Trophoblast cell (in vitro differentiated cells and primary cell): ENCODE data around the gene OAF.
"Not testable (repeated sequence)": the region's sequence is repeated elsewhere in the genome, so short reads cannot be mapped to it uniquely, and the experiment has no call there.

ENCODE experiments used
- DNase-seq, 2 donors: peaks; one replicate each; pipeline ENCODE4 v3.0.0-alpha.2; 2016
- H2AFZ ChIP-seq: 2 replicates; pipeline ENCODE4 v1.6.1; 2013; ENCODE audit warnings: low read length, moderate library complexity, mild to moderate bottlenecking; ENCODE audit not compliant: insufficient read depth, poor library complexity
- H2AK5ac ChIP-seq: 2 replicates; pipeline ENCODE4 v1.6.1; 2013; ENCODE audit warnings: mild to moderate bottlenecking, low read length
- H2BK120ac ChIP-seq: 2 replicates; pipeline ENCODE4 v1.6.1; 2013; ENCODE audit warnings: low read length, mild to moderate bottlenecking, moderate library complexity; ENCODE audit not compliant: insufficient read depth, poor library complexity
- H2BK12ac ChIP-seq: 2 replicates; pipeline ENCODE4 v1.6.1; 2013; ENCODE audit warnings: mild to moderate bottlenecking, low read length, moderate library complexity
- H2BK5ac ChIP-seq: 2 replicates; pipeline ENCODE4 v1.6.1; 2013; ENCODE audit warnings: low read length, low read depth, moderate library complexity, mild to moderate bottlenecking; ENCODE audit not compliant: poor library complexity
- H3K14ac ChIP-seq: 2 replicates; pipeline ENCODE4 v1.6.1; 2013; ENCODE audit warnings: mild to moderate bottlenecking, low read length
- H3K18ac ChIP-seq: 2 replicates; pipeline ENCODE4 v1.6.1; 2013; ENCODE audit warnings: mild to moderate bottlenecking, low read length
- H3K23ac ChIP-seq: 2 replicates; pipeline ENCODE4 v1.6.1; 2013; ENCODE audit warnings: low read length
- H3K27ac ChIP-seq: 2 replicates; pipeline ENCODE4 v1.5.1; 2013; ENCODE audit warnings: low read depth, mild to moderate bottlenecking, inconsistent platforms, low read length, moderate library complexity
- H3K27me3 ChIP-seq: 2 replicates; pipeline ENCODE4 v1.6.1; 2013; ENCODE audit warnings: inconsistent platforms, mild to moderate bottlenecking, low read length, moderate library complexity; ENCODE audit not compliant: insufficient read depth
- H3K36me3 ChIP-seq, 2 experiments: 1 replicate in 1 of 2; 2 replicates in 1 of 2; pipeline ENCODE4 v1.6.1; 2013; ENCODE audit warnings: low read length in 2 of 2, mild to moderate bottlenecking in 2 of 2, moderate library complexity in 1 of 2; ENCODE audit not compliant: insufficient read depth in 2 of 2, control insufficient read depth in 1 of 2
- H3K4ac ChIP-seq: 2 replicates; pipeline ENCODE4 v1.6.1; 2013; ENCODE audit warnings: low read depth, mild to moderate bottlenecking, low read length, moderate library complexity
- H3K4me1 ChIP-seq, 2 experiments: 1 replicate in 1 of 2; 2 replicates in 1 of 2; pipeline ENCODE4 v1.6.1; 2013; ENCODE audit warnings: low read length in 2 of 2, mild to moderate bottlenecking in 2 of 2, moderate library complexity in 1 of 2; ENCODE audit not compliant: insufficient read depth in 2 of 2, control insufficient read depth in 1 of 2
- H3K4me2 ChIP-seq: 2 replicates; pipeline ENCODE4 v1.6.1; 2013; ENCODE audit warnings: inconsistent platforms, mild to moderate bottlenecking, low read length, moderate library complexity
- H3K4me3 ChIP-seq: 2 replicates; pipeline ENCODE4 v1.5.1; 2013; ENCODE audit warnings: mild to moderate bottlenecking, low read depth, low read length, inconsistent platforms
- H3K79me1 ChIP-seq: one replicate; pipeline ENCODE4 v1.6.1; 2013; ENCODE audit warnings: low read length
- H3K79me2 ChIP-seq: 2 replicates; pipeline ENCODE4 v1.6.1; 2013; ENCODE audit warnings: low read length, mild to moderate bottlenecking; ENCODE audit not compliant: control insufficient read depth, insufficient read depth, poor library complexity
- H3K9ac ChIP-seq: 2 replicates; pipeline ENCODE4 v1.6.1; 2013; ENCODE audit warnings: mild to moderate bottlenecking, low read length
- H3K9me3 ChIP-seq: 2 replicates; pipeline ENCODE4 v1.6.1; 2013; ENCODE audit warnings: low read depth, mild to moderate bottlenecking, control low read depth, inconsistent platforms, low read length; ENCODE audit not compliant: insufficient read depth
- H4K12ac ChIP-seq: 2 replicates; pipeline ENCODE4 v1.6.1; 2013; ENCODE audit warnings: low read depth, mild to moderate bottlenecking, low read length, moderate library complexity
- H4K8ac ChIP-seq: 2 replicates; pipeline ENCODE4 v1.6.1; 2013; ENCODE audit warnings: low read depth, mild to moderate bottlenecking, low read length, moderate library complexity
- H4K91ac ChIP-seq: one replicate; pipeline ENCODE4 v1.6.1; 2013; ENCODE audit warnings: low read depth, mild to moderate bottlenecking, low read length, moderate library complexity
- WGBS: extraction: QIAGEN DNeasy Blood & Tissue Kit; methylation state at CpG from one replicate; pipeline ENCODE4 v1.1.7; 2013; ENCODE audit warnings: missing lambda C conversion rate; ENCODE audit not compliant: insufficient read length, insufficient coverage; ENCODE audit errors: extremely low coverage; 5-methylcytosine and 5-hydroxymethylcytosine counted together

OAF gene

GRCh38 chr11:120245434-120245833, 34.6 kb downstream of the OAF start:
- Histone ChIP-seq H3K23ac (no peak overlapping the region), H3K4ac (no peak overlapping the region), H3K36me3 (no peaks in the 10 kb centered on the region), H2AFZ (no peak overlapping the region), H2AK5ac (no peak overlapping the region), H3K79me2 (no peaks in the 10 kb centered on the region), H2BK5ac (no peak overlapping the region), H3K4me3 (no peak overlapping the region), H2BK12ac (no peak overlapping the region), H4K91ac (no peak overlapping the region), H3K79me1 (no peaks in the 10 kb centered on the region), H3K4me1 (peaks cover 0 to 2% of the 10 kb centered on the region in 2 experiments), H3K27ac (no peak overlapping the region), H3K27me3 (peaks cover 3% of the 10 kb centered on the region), H3K14ac (no peak overlapping the region), H3K4me2 (no peak overlapping the region), H3K9ac (no peak overlapping the region), H4K12ac (no peak overlapping the region), H3K9me3 (peaks cover 2% of the 10 kb centered on the region), H2BK120ac (no peak overlapping the region), H4K8ac (no peak overlapping the region), H3K18ac (no peak overlapping the region)
- WGBS, result no CpG with 5 or more reads among the region's 1 CpG
- no peak for DNase-seq

- Histone ChIP-seq H2BK12ac (no peak overlapping the region), H3K27ac (no peak overlapping the region), H3K4me2 (no peak overlapping the region), H2AFZ (no peak overlapping the region), H3K23ac (no peak overlapping the region), H3K79me2 (no peaks in the 10 kb centered on the region), H4K8ac (no peak overlapping the region), H4K12ac (no peak overlapping the region), H3K18ac (no peak overlapping the region), H3K4ac (no peak overlapping the region), H2BK120ac (no peak overlapping the region), H4K91ac (peak overlapping the region; percentile 30), H3K4me3 (no peak overlapping the region), H3K27me3 (no peaks in the 10 kb centered on the region), H2AK5ac (no peak overlapping the region), H3K9me3 (no peaks in the 10 kb centered on the region), H3K36me3 (no peaks in the 10 kb centered on the region), H2BK5ac (no peak overlapping the region), H3K9ac (no peak overlapping the region), H3K14ac (no peak overlapping the region), H3K4me1 (peaks cover 0 to 2% of the 10 kb centered on the region in 2 experiments), H3K79me1 (no peaks in the 10 kb centered on the region)
- WGBS, result no CpG with 5 or more reads among the region's 9 CpGs
- no peak for DNase-seq
Observed at GRCh38 chr11:120248551-120249278, 37.9 kb downstream of the OAF start.

- no peaks in the 10 kb centered on the region for H3K9me3 ChIP-seq
- WGBS, result no CpG with 5 or more reads among the region's 8 CpGs
- H3K79me2 ChIP-seq, result no peaks in the 10 kb centered on the region
- no peak overlapping the region for H3K14ac ChIP-seq
- H3K4me1 ChIP-seq, result peaks cover 0 to 2% of the 10 kb centered on the region in 2 experiments
- H3K18ac ChIP-seq, result no peak overlapping the region
- no peak overlapping the region for H3K9ac ChIP-seq
- H4K91ac ChIP-seq, result no peak overlapping the region
- no peak overlapping the region for H2BK5ac ChIP-seq
- no peak overlapping the region for H3K23ac ChIP-seq
- H3K4me2 ChIP-seq, result no peak overlapping the region
- no peak overlapping the region for H2AK5ac ChIP-seq
- H2AFZ ChIP-seq, result no peak overlapping the region
- H3K79me1 ChIP-seq, result no peaks in the 10 kb centered on the region
- no peak overlapping the region for H3K27ac ChIP-seq
- no peaks in the 10 kb centered on the region for H3K27me3 ChIP-seq
- no peak overlapping the region for H4K8ac ChIP-seq
- no peak overlapping the region for H3K4me3 ChIP-seq
- H3K4ac ChIP-seq, result no peak overlapping the region
- DNase-seq, result no peak
- no peaks in the 10 kb centered on the region for H3K36me3 ChIP-seq
- no peak overlapping the region for H2BK120ac ChIP-seq
- H4K12ac ChIP-seq, result no peak overlapping the region
- H2BK12ac ChIP-seq, result no peak overlapping the region
Observed at GRCh38 chr11:120249279-120250262, 38.7 kb downstream of the OAF start.

GRCh38 chr11:120253377-120253776, 42.5 kb downstream of the OAF start:
- not testable (repeated sequence) for DNase-seq, H4K8ac ChIP-seq, H3K14ac ChIP-seq, H4K91ac ChIP-seq, H2BK120ac ChIP-seq, H3K4me3 ChIP-seq, H4K12ac ChIP-seq, H3K9ac ChIP-seq, H3K4me1 ChIP-seq, H3K79me2 ChIP-seq, H3K79me1 ChIP-seq, H2AK5ac ChIP-seq, H3K36me3 ChIP-seq, H3K18ac ChIP-seq, H2BK5ac ChIP-seq, H3K23ac ChIP-seq, H3K4me2 ChIP-seq, H2BK12ac ChIP-seq, H3K27me3 ChIP-seq, H2AFZ ChIP-seq, H3K27ac ChIP-seq, H3K9me3 ChIP-seq, H3K4ac ChIP-seq
- no CpG with 5 or more reads among the region's 13 CpGs for WGBS
